ENCODE measurements around the gene TMEM95. TPM values are rescaled to one million over a fixed set of nuclear protein-coding genes. Genes with fewer than 3 reads are reported as not detected.

The TMEM95 gene
- polyA plus RNA-seq, 1 donor (not counting 4 experiments of a cell fraction or from before 2014, with no cell fraction given), result not detected

DNA sequence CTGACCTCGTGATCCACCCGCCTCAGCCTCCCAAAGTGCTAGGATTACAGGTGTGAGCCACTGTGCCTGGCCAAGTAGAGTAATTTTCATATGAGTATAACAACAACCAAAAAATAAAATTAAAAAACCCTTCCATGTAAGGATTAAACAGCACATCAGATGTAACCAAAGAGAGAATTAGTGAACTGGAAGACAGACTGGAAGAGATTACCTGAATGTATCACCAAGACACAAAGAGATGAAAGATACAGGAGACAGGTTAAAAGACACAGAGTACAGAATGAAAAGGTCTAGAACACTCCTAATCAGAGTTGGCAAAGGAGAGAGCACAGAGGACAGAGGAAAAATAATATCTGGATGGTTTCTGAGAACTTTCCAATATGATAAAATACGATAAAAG is 24.2 kb downstream of the TMEM95 start:
- Histone ChIP-seq H3K27ac (ENCODE audit: control insufficient read depth, insufficient read depth, low read length) (no peak overlapping the region), H4K20me1 (ENCODE audit: control insufficient read depth, extremely low read depth, insufficient read depth, low read length) (no peaks in the 10 kb centered on the region), H3K9me1 (ENCODE audit: control insufficient read depth, extremely low read depth, insufficient read depth, low read length) (no peaks in the 10 kb centered on the region), H3K9me3 (ENCODE audit: control insufficient read depth, low read depth, low read length) (no peaks in the 10 kb centered on the region), H3K4me2 (ENCODE audit: control insufficient read depth, extremely low read depth, insufficient read depth, low read depth, low read length) (no peak overlapping the region), H3K36me3 (ENCODE audit: control insufficient read depth in 2 of 2, extremely low read depth in 1 of 2, insufficient read depth in 2 of 2, low read length in 2 of 2) (peaks cover 0 to 5% of the 10 kb centered on the region in 2 experiments), H3K4me1 (ENCODE audit: control insufficient read depth, extremely low read depth, insufficient read depth, low read length) (peaks cover 14% of the 10 kb centered on the region), H2AFZ (ENCODE audit: control insufficient read depth, low read length) (no peak overlapping the region), H3K79me2 (ENCODE audit: control insufficient read depth, insufficient read depth, low read length) (peaks cover 7% of the 10 kb centered on the region), H3K9ac (ENCODE audit: control insufficient read depth, extremely low read depth, insufficient read depth, low read length) (no peak overlapping the region), H3K4me3 (ENCODE audit: control insufficient read depth in 2 of 3, extremely low read depth in 1 of 3, insufficient read depth in 2 of 3, low read depth in 1 of 3, low read length in 3 of 3) (no peak overlapping the region), H3K27me3 (ENCODE audit: control insufficient read depth, extremely low read depth, insufficient read depth, low read length) (no peaks in the 10 kb centered on the region)
- dilution Hi-C loops (cut with MboI; ENCODE audit: extremely low pct_ligation_motif_present, low sequenced_read_pairs), result no loop called here
- no peak for FAIRE-seq
- DNase-seq (ENCODE audit: low read depth, low spot score), result no peak
- TF ChIP-seq EZH2 (IDR thresholded peaks at IDR 0.05; ENCODE audit: low read length) (no peak), CTCF (optimal IDR thresholded peaks at IDR 0.05 in 1 of 3, IDR thresholded peaks at IDR 0.05 in 1 of 3, conservative IDR thresholded peaks at IDR 0.05 in 1 of 3; ENCODE audit: extremely low read depth in 1 of 3, insufficient read depth in 2 of 3, low read length in 3 of 3) (no peak)

- peak; percentile 79 for FAIRE-seq
These were observed 25.4 kb downstream of the TMEM95 start for GRCh38 chr17:7380321-7380720.

More at GRCh38 chr17:7380321-7380720, 25.4 kb downstream of the TMEM95 start:
- Histone ChIP-seq H4K20me1 (ENCODE audit: control insufficient read depth, extremely low read depth, insufficient read depth, low read length) (no peaks in the 10 kb centered on the region), H3K4me2 (ENCODE audit: control insufficient read depth, extremely low read depth, insufficient read depth, low read depth, low read length) (peak overlapping the region; percentile 82), H3K9ac (ENCODE audit: control insufficient read depth, extremely low read depth, insufficient read depth, low read length) (peak overlapping the region; percentile 76), H3K9me1 (ENCODE audit: control insufficient read depth, extremely low read depth, insufficient read depth, low read length) (no peaks in the 10 kb centered on the region), H3K4me3 (ENCODE audit: control insufficient read depth in 2 of 3, extremely low read depth in 1 of 3, insufficient read depth in 2 of 3, low read depth in 1 of 3, low read length in 3 of 3) (peak overlapping the region; percentile 62 to 84 (median 73)), H3K9me3 (ENCODE audit: control insufficient read depth, low read depth, low read length) (no peaks in the 10 kb centered on the region), H3K27ac (ENCODE audit: control insufficient read depth, insufficient read depth, low read length) (no peak overlapping the region), H3K4me1 (ENCODE audit: control insufficient read depth, extremely low read depth, insufficient read depth, low read length) (peaks cover 14% of the 10 kb centered on the region), H3K79me2 (ENCODE audit: control insufficient read depth, insufficient read depth, low read length) (peaks cover 7% of the 10 kb centered on the region), H3K27me3 (ENCODE audit: control insufficient read depth, extremely low read depth, insufficient read depth, low read length) (no peaks in the 10 kb centered on the region), H2AFZ (ENCODE audit: control insufficient read depth, low read length) (peak overlapping the region; percentile 91), H3K36me3 (ENCODE audit: control insufficient read depth in 2 of 2, extremely low read depth in 1 of 2, insufficient read depth in 2 of 2, low read length in 2 of 2) (peaks cover 0 to 7% of the 10 kb centered on the region in 2 experiments)
- dilution Hi-C loops (cut with MboI; ENCODE audit: extremely low pct_ligation_motif_present, low sequenced_read_pairs), result no loop called here
- no peak for DNase-seq (ENCODE audit: low read depth, low spot score)
- TF ChIP-seq CTCF (optimal IDR thresholded peaks at IDR 0.05 in 1 of 3, IDR thresholded peaks at IDR 0.05 in 1 of 3, conservative IDR thresholded peaks at IDR 0.05 in 1 of 3; ENCODE audit: extremely low read depth in 1 of 3, insufficient read depth in 2 of 3, low read length in 3 of 3) (no peak), EZH2 (IDR thresholded peaks at IDR 0.05; ENCODE audit: low read length) (no peak)

All from keratinocyte (primary cell).